Limb (tissue), 2 donors: ENCODE results near the gene CFAP54.
A peak's percentile ranks its signal among the peaks of the same experiment; 100 is the strongest.
"Not testable (repeated sequence)": the region's sequence is repeated elsewhere in the genome, so short reads cannot be mapped to it uniquely, and the experiment has no call there.

Experiments used
- DNase-seq, 2 donors: peaks; one replicate each; pipeline ENCODE4 v3.0.0-alpha.2; 2016; ENCODE audit errors: extremely low spot score in 2 of 2

CFAP54 gene

GRCh38 chr12:96617178-96617577, 127.8 kb downstream of the CFAP54 start:
- DNase-seq, result no peak

GRCh38 chr12:96623155-96623554, 133.8 kb downstream of the CFAP54 start:
- no peak for DNase-seq

GRCh38 chr12:96623656-96624217, 134.4 kb downstream of the CFAP54 start:
- no peak for DNase-seq

- DNase-seq, result no peak
Measured at GRCh38 chr12:96635844-96636243, 146.5 kb downstream of the CFAP54 start.

GRCh38 chr12:96636895-96637294, 147.5 kb downstream of the CFAP54 start:
- DNase-seq, result no peak

- no peak for DNase-seq
Measured at GRCh38 chr12:96648923-96649322, 159.5 kb downstream of the CFAP54 start.

- no peak for DNase-seq
Measured at GRCh38 chr12:96652870-96653269, 163.5 kb downstream of the CFAP54 start.

- DNase-seq, result no peak
Measured at GRCh38 chr12:96658075-96658474, 168.7 kb downstream of the CFAP54 start.

- no peak for DNase-seq
Measured at GRCh38 chr12:96669786-96670185, 180.4 kb downstream of the CFAP54 start.

GRCh38 chr12:96670334-96670899, 181.0 kb downstream of the CFAP54 start:
- no peak for DNase-seq

- DNase-seq, result not testable (repeated sequence)
Measured at GRCh38 chr12:96675519-96675918, 186.1 kb downstream of the CFAP54 start.

- no peak for DNase-seq
Measured at GRCh38 chr12:96677363-96677762, 188.0 kb downstream of the CFAP54 start.

- peak in 1 of 2 donors; percentile 18 for DNase-seq
Measured at GRCh38 chr12:96687719-96688118, 198.3 kb downstream of the CFAP54 start.

GRCh38 chr12:96698521-96698920, 209.1 kb downstream of the CFAP54 start:
- no peak for DNase-seq

- no peak for DNase-seq
Measured at GRCh38 chr12:96698965-96699364, 209.6 kb downstream of the CFAP54 start.

GRCh38 chr12:96701856-96702255, 212.5 kb downstream of the CFAP54 start:
- DNase-seq, result no peak

GRCh38 chr12:96710127-96710745, 220.9 kb downstream of the CFAP54 start:
- DNase-seq, result no peak

GRCh38 chr12:96711364-96711763, 222.0 kb downstream of the CFAP54 start:
- no peak for DNase-seq

GRCh38 chr12:96714199-96714598, 224.8 kb downstream of the CFAP54 start:
- no peak for DNase-seq

- DNase-seq, result no peak
Measured at GRCh38 chr12:96719660-96720362, 230.4 kb downstream of the CFAP54 start.

- no peak for DNase-seq
Measured at GRCh38 chr12:96720363-96720705, 231.0 kb downstream of the CFAP54 start.

GRCh38 chr12:96729466-96729865, 240.1 kb downstream of the CFAP54 start:
- DNase-seq, result not testable (repeated sequence)

- DNase-seq, result no peak
Measured at GRCh38 chr12:96729886-96730285, 240.5 kb downstream of the CFAP54 start.
